ENCODE data around the gene GPI.

Gene GPI

DNA sequence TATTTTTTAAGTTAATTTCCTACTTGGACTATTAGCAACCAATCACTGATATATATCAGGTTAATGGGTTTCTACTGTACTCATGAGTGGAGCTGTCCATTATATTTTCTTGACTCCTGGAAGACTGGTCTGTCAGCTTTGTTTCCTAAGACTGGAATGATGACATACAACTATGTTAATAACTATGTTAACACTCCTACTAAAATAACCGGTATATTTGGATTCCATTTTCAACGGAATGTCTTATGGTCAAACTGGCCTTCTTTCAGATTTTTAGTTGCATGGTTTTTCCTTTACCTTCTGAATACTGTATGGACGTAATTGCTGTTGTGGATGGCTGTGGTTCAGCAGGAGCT, 45.8 kb upstream of the GPI start:
- TF ChIP-seq, protein P1, sequence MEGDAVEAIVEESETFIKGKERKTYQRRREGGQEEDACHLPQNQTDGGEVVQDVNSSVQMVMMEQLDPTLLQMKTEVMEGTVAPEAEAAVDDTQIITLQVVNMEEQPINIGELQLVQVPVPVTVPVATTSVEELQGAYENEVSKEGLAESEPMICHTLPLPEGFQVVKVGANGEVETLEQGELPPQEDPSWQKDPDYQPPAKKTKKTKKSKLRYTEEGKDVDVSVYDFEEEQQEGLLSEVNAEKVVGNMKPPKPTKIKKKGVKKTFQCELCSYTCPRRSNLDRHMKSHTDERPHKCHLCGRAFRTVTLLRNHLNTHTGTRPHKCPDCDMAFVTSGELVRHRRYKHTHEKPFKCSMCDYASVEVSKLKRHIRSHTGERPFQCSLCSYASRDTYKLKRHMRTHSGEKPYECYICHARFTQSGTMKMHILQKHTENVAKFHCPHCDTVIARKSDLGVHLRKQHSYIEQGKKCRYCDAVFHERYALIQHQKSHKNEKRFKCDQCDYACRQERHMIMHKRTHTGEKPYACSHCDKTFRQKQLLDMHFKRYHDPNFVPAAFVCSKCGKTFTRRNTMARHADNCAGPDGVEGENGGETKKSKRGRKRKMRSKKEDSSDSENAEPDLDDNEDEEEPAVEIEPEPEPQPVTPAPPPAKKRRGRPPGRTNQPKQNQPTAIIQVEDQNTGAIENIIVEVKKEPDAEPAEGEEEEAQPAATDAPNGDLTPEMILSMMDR (IDR thresholded peaks at IDR 0.05; ENCODE audit: poor library complexity, severe bottlenecking): no peak
- Histone ChIP-seq H3K9me3 (ENCODE audit: severe bottlenecking) (no peaks in the 10 kb centered on the region), H3K4me1 (ENCODE audit: insufficient read depth, poor library complexity, severe bottlenecking) (peaks cover 25% of the 10 kb centered on the region), H3K27me3 (ENCODE audit: insufficient read depth, poor library complexity, severe bottlenecking) (no peaks in the 10 kb centered on the region), H3K4me3 (ENCODE audit: severe bottlenecking) (no peak overlapping the region), H3K36me3 (ENCODE audit: low read depth) (peaks cover 20% of the 10 kb centered on the region), H3K27ac (ENCODE audit: poor library complexity, severe bottlenecking) (no peak overlapping the region)
- DNase-seq (ENCODE audit: low spot score): no peak
- no peak for ATAC-seq (ENCODE audit: low read depth)

DNA sequence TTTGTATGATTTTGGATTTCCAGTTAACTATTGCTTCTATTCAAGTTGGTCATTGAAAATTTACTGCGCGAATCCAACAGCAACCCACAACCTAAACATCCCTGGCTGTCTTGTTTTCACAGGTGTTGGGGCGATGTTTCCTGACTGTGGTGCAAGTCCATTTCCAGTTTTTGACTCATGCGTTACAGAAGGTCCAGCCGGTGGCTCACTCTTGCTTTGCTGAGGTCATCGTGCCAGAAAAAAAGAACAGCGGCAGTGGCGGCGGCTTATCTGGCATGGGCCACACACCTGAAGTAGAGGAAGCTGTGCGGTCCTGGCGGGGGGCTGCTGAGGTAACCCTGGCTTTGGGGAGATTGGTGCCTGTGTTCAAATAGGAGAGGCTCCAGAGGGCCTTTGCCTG, 45.2 kb upstream of the GPI start:
- Histone ChIP-seq H3K27ac (ENCODE audit: poor library complexity, severe bottlenecking) (no peak overlapping the region), H3K4me1 (ENCODE audit: insufficient read depth, poor library complexity, severe bottlenecking) (peaks cover 25% of the 10 kb centered on the region), H3K27me3 (ENCODE audit: insufficient read depth, poor library complexity, severe bottlenecking) (no peaks in the 10 kb centered on the region), H3K36me3 (ENCODE audit: low read depth) (peaks cover 20% of the 10 kb centered on the region), H3K9me3 (ENCODE audit: severe bottlenecking) (no peaks in the 10 kb centered on the region), H3K4me3 (ENCODE audit: severe bottlenecking) (no peak overlapping the region)
- ATAC-seq (ENCODE audit: low read depth) (no peak), DNase-seq (ENCODE audit: low spot score) (no peak)
- TF ChIP-seq, protein P1 (IDR thresholded peaks at IDR 0.05; ENCODE audit: poor library complexity, severe bottlenecking): no peak

DNA sequence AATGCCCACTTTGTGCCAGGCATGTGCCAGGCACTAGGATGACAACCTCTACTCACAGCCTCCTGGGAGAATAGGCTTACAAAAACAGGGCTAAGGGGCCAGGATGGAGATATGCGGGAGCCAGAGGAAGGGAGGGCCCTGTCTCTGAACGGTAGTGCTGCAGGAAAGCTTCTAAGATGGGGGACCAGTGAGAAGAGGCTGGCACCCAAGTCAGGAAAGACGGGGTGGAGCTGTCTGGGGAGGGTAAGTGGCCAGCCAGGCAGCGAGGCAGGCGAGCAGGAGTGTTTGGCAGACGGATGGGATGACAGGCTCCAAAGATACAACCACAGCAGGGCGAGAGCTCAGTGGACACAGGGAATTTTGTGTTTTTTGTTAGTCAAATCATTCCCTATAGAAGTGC, 44.7 kb upstream of the GPI start:
- DNase-seq (ENCODE audit: low spot score): no peak
- no peak overlapping the region for H3K27ac ChIP-seq (ENCODE audit: poor library complexity, severe bottlenecking)

DNA sequence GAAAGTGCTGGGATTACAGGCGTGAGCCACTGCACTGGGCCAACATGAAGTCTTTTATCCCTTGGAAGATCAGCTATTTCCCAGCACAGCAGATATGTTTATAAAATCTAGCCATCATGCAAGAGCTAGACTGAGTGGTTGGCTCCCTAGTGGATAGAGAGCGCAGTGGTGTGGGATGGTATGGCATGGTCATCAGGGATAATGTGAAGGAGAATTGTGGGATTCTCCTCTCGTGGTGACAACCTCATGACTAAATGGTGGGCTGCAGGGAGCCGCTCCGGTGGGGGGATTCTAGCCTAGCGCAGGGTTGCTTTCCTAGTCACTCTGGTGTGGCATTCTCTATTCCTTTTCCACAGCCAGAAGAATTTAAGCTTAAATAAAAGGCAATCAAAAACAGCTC, 43.3 kb upstream of the GPI start:
- Histone ChIP-seq H3K9me3 (ENCODE audit: severe bottlenecking) (no peaks in the 10 kb centered on the region), H3K27ac (ENCODE audit: poor library complexity, severe bottlenecking) (no peak overlapping the region), H3K27me3 (ENCODE audit: insufficient read depth, poor library complexity, severe bottlenecking) (no peaks in the 10 kb centered on the region), H3K36me3 (ENCODE audit: low read depth) (peaks cover 23% of the 10 kb centered on the region), H3K4me3 (ENCODE audit: severe bottlenecking) (no peak overlapping the region), H3K4me1 (ENCODE audit: insufficient read depth, poor library complexity, severe bottlenecking) (peaks cover 20% of the 10 kb centered on the region)
- no peak for ATAC-seq (ENCODE audit: low read depth)
- DNase-seq (ENCODE audit: low spot score): no peak
- TF ChIP-seq, protein P1 (IDR thresholded peaks at IDR 0.05; ENCODE audit: poor library complexity, severe bottlenecking): no peak

More for the DNA sequence above, 44.7 kb upstream of the GPI start:
- no peak overlapping the region for H3K4me3 ChIP-seq (ENCODE audit: severe bottlenecking)
- ATAC-seq (ENCODE audit: low read depth): no peak
- TF ChIP-seq, protein P1 (IDR thresholded peaks at IDR 0.05; ENCODE audit: poor library complexity, severe bottlenecking): no peak
- H3K27me3 ChIP-seq (ENCODE audit: insufficient read depth, poor library complexity, severe bottlenecking): no peaks in the 10 kb centered on the region
- peaks cover 20% of the 10 kb centered on the region for H3K36me3 ChIP-seq (ENCODE audit: low read depth)
- no peaks in the 10 kb centered on the region for H3K9me3 ChIP-seq (ENCODE audit: severe bottlenecking)
- H3K4me1 ChIP-seq (ENCODE audit: insufficient read depth, poor library complexity, severe bottlenecking): peaks cover 25% of the 10 kb centered on the region

DNA sequence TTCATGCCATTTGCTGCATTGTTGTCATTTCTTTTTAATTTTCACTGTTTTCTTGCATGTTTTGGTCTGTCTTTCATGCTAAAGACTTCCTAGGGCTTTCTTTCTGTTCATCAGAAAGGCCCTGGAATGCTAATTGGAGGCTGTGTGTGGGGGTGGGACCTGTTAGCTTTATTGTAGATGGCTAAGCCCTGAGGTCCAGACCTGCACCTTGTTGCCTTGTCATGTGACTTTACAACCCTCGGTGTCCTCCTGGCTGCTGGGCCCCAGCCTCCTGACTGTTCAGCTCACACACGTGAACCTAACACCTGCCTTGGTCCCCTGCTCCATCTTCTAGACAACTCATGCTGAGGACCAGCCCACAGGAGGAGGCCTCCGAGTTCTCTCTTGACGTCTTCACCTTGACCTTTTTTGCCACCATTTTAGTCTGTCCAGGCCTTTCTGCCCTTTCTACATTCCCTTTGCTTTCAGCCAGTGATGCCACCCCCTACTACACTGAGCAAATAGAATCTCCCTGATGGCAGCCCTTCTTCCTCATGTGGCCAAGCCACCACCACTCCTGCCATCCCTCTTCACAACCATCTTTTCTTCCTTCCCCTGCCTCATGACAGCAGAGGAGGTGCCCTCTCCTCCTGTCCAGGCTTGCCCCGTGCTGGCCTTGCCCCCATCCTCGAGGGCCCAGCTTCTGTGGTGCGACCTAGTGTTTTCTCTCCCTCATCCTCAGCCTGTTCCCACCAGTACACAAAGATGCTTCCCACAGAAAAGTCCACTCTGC, 41.4 kb upstream of the GPI start:
- DNase-seq (ENCODE audit: low spot score): no peak
- Histone ChIP-seq H3K27ac (ENCODE audit: poor library complexity, severe bottlenecking) (no peak overlapping the region), H3K36me3 (ENCODE audit: low read depth) (peaks cover 31% of the 10 kb centered on the region), H3K4me1 (ENCODE audit: insufficient read depth, poor library complexity, severe bottlenecking) (peaks cover 8% of the 10 kb centered on the region), H3K4me3 (ENCODE audit: severe bottlenecking) (no peak overlapping the region), H3K27me3 (ENCODE audit: insufficient read depth, poor library complexity, severe bottlenecking) (no peaks in the 10 kb centered on the region), H3K9me3 (ENCODE audit: severe bottlenecking) (no peaks in the 10 kb centered on the region)
- ATAC-seq (ENCODE audit: low read depth): no peak
- TF ChIP-seq, protein P1 (IDR thresholded peaks at IDR 0.05; ENCODE audit: poor library complexity, severe bottlenecking): no peak

All from RWPE2 (cell line).